AML-193 (cell line): ENCODE results near the gene CCDC9B.

Experiments
- DNase-seq, 2 experiments: peaks; one replicate each; lab custom pipeline; 2025; lab: John Stamatoyannopoulos, UW

CCDC9B gene

GRCh38 chr15:40345867-40346578 is 5.3 kb upstream of the CCDC9B start:
- DNase-seq: no peak

GRCh38 chr15:40345225-40345866 is 4.6 kb upstream of the CCDC9B start:
- no peak for DNase-seq

GRCh38 chr15:40344631-40345120 is 3.9 kb upstream of the CCDC9B start:
- DNase-seq: peak; percentile 57 to 70

- no peak for DNase-seq
These were observed 3.5 kb upstream of the CCDC9B start for GRCh38 chr15:40344217-40344616.

- DNase-seq: no peak
These were observed 2.8 kb upstream of the CCDC9B start for GRCh38 chr15:40343512-40343911.

GRCh38 chr15:40342416-40343320 is 1.9 kb upstream of the CCDC9B start:
- DNase-seq: no peak

GRCh38 chr15:40340038-40340739 is 550 bp downstream of the CCDC9B start:
- DNase-seq: peak in 1 of 2 experiments; percentile 41

- no peak for DNase-seq
These were observed 1.2 kb downstream of the CCDC9B start for GRCh38 chr15:40339621-40339945.

- DNase-seq: no peak
These were observed 1.7 kb downstream of the CCDC9B start for GRCh38 chr15:40338921-40339620.

GRCh38 chr15:40338041-40338657 is 2.6 kb downstream of the CCDC9B start:
- DNase-seq: peak; percentile 52 to 57

GRCh38 chr15:40337597-40337996 is 3.1 kb downstream of the CCDC9B start:
- no peak for DNase-seq

GRCh38 chr15:40336744-40337122 is 4.0 kb downstream of the CCDC9B start:
- DNase-seq: peak; percentile 30 to 36

- DNase-seq: no peak
These were observed 4.6 kb downstream of the CCDC9B start for GRCh38 chr15:40335938-40336743.

GRCh38 chr15:40334941-40335795 is 5.6 kb downstream of the CCDC9B start:
- DNase-seq: no peak

GRCh38 chr15:40334541-40334940 is 6.2 kb downstream of the CCDC9B start:
- no peak for DNase-seq

GRCh38 chr15:40333922-40334492 is 6.7 kb downstream of the CCDC9B start:
- peak; percentile 96 to 99 for DNase-seq

GRCh38 chr15:40332113-40332781 is 8.5 kb downstream of the CCDC9B start:
- DNase-seq: no peak

GRCh38 chr15:40331637-40332036 is 9.1 kb downstream of the CCDC9B start:
- DNase-seq: no peak
